T-helper 2 cell treated with Interferon-gamma antibody and Interleukin-4, amounts not matched to agents 100 ng/mL and 5 ng/mL, for 36 hours (primary cell): ENCODE data around the gene MIB2. TPM values are rescaled to one million over a fixed set of nuclear protein-coding genes. Genes with fewer than 3 reads are reported as not detected.

Source experiments
- intact Hi-C: fragments of 100-400 bp; cut with micrococcal nuclease; formaldehyde crosslinking; loops from one replicate; pipeline ENCODE4 v1.15.1; 2023
- total RNA-seq: library from RNA; stranded (reverse); gene quantifications from 2 replicates; pipeline ENCODE4 v1.2.3, GENCODE V29; 2022

Gene MIB2
- total RNA-seq, 1 donor from 2014 or later = 31.4 TPM

DNA sequence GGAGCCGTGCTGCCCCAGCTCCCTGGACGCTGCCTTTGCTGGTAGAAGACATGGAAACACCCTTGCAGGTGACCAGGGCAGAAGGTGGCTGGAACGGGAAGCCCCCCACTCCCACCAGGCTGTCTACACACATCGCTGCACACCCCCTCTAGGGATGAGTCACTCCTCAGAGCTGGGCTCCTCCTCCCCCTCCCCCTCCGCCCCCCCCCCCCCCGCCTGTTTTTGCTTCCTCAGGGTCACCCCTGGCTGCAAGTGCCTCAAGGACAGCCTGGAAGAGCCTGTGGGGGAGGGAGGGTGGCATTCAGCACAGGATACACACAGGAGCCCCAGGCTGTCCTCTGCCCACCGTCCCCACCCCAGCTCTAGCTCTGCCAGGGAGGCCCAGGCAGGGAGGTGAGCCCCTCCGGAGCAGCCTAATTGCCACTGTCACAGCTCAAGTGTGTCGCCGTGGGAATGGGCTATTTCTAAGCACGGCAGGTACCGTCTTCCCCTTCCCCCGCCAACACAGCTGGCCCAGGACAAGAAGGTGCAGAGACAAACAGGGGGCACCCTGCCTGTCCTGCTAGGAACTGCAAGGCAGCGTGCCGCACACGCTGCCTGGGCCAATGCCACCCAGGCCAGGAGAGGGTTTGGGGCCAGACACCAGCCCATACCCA lies 17.9 kb upstream of the MIB2 start:
- intact Hi-C loops = no loop called here

DNA sequence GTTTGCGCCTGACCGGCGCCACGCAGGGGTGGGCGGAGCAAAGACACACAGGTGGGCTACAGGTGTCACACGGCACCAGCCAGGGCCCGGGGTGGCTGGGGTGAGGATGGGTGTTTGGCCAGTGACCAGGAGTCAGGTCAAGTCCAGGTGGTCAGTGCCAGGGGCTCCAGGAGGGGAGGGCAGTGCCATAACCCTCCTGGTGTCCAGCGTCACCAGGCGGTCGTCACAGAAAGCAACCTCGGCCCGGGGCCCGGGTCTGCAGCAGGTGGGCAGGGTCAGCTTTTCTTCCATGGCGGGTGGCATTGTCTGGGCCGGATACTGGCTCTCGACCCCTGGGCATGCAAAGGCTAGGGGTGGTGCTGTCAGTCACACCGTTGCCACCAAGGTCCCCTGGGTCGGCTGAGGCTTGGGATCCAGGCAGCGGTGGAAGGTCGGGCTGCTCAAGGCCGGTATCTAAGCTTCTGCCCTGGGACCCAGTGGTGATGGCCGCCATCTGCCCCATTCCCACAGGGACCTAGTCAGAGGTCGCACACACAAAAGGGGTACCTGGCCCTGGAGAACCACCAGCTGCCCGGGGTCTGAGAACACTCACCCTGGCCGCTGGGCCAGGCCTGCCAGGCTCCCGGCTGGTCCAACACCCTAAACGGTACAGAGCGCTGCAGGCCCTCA lies 17.1 kb upstream of the MIB2 start:
- intact Hi-C loops = no loop called here

DNA sequence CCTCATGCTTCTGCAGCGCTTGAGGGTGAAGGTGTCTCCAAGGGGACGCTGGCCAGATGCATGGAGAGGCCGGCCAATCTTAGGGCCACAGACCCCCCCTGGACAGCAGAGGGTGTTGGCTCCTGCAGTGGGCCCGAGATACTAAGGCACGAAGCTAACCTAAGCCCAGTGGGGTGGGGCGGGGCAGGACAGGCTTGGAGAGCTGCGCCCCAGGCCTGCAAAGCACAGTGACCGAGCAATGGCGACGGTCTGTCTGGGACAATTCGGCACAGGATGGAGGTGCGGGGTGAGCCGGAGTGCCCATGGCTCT lies 16.6 kb upstream of the MIB2 start:
- intact Hi-C loops = no loop called here

DNA sequence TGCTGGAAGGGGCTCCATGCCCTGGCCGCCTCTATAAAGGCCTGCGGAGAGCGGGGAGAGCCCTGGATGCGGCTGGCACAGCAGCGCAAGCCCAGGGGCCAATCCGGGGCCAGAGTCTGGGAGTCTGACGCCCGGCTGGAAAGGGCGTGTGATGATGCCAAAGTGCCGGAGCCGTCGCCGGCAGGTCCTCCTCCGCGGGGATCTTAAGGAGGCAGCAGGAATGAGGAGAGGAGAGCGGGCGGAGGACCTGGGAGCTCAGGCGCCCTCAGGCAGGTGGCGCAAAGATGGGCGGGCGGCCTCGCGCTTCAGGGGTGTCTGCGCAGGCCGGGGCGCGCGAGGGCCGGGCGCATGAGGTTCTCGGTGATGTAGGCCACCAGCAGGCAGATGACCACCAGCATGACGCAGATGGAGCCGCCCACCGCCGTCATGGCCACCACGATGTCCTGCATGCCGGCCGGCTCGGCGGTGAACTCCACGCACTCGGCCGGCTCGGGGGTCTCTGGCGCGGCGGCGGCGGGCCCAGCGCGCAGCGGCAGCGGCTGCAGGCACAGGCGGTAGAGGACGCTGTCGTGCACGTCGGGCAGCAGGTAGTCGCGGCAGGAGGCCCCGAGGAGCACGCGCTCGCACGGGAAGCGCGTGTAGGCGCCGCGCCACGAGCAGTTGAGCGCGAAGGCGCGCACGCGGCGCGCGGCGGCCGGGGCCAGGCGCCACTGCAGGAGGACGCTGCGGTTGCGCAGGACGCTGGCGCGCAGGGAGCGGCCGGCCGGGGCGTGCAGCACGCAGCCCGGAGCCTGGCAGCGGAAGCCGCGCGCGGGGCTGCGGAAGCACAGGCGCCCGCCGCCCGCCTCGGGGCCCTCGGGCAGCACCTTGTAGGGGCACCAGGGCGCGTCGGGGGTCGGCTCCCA lies 16.0 kb upstream of the MIB2 start:
- intact Hi-C loops = no loop called here

DNA sequence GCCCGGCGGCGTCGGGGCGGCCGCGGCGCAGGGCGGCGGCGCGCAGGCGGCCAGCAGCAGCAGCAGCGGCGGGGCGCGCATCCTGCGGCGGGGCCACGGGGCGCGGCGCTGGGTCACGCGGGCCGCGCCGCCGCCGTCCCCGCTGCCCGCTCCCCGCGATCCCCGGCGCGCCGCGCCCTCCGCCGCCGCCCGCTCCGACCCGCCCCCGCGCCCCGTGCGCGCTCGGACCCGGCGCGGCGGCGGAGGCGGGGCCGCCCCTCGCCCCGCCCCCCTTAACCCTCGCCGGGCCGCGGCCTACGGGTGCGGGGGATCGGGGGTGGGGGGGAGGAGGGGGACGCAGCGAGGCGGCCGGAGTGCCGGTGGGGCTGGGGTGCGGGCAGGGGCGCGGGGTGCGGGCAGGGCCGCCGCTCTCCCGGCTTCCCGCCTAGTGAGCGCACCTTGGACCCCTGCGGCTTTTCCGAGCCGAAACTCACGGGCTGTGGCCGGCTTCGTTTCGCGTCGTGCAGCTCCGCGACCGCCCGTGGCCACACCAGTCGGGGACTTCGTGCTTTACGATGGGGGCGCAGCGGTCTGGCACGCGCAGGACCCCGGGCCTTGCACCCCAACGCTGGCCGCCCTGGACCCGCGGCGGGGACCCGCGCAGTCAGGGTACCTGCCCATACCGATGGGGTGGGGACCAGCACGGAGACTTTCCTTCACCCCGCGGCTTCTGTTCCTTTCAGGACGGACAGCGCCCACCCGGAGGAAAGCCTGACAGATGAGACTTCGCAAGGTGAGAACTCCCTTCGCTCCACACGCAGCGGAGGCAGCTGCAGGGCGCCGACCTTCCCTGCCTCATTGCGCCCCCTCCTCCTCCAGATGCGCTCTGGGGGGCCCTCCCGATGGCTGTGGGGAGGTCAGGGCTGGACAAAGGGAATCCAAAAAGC lies 15.1 kb upstream of the MIB2 start, which contains the start of gene FNDC10:
Gene FNDC10 (minus strand): TSS at position 201 of the 926 bp plus-strand sequence. CDS start 120 bp downstream, at position 81.
- intact Hi-C loops = no loop called here

DNA sequence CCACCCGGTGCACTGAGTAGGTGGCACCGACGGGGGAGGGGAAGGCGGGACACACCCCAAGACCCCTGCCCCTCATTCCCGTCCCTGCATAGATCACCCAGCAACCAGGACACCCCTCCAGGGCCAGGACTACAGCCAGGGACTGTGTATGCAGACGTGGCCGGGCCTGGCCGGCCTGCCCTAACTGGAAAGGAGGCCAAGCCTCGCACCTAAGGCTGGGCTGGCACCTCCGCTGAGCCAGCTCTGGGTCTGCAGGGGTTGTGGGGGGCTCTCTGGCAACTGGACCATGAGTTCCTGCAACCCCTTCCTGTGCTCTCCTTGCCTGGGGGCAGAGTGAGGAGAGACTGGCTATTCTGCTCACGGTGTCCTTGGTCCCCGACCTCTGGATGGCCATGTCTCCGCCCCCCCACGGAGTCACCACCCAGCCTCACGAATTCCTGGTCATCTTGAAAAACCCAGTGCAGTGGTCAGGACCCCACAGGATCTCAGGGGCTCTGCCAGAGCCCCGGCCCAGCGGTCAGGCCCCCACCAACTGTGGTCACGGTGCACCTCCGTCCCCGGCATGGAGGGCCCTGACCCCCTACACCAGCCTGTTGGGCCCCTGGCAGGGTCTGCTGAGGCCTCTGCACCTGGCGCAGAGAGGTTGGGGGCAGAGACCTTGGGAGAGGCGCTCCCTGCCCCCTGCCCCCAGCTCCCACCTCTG lies 14.3 kb upstream of the MIB2 start:
- intact Hi-C loops = no loop called here

DNA sequence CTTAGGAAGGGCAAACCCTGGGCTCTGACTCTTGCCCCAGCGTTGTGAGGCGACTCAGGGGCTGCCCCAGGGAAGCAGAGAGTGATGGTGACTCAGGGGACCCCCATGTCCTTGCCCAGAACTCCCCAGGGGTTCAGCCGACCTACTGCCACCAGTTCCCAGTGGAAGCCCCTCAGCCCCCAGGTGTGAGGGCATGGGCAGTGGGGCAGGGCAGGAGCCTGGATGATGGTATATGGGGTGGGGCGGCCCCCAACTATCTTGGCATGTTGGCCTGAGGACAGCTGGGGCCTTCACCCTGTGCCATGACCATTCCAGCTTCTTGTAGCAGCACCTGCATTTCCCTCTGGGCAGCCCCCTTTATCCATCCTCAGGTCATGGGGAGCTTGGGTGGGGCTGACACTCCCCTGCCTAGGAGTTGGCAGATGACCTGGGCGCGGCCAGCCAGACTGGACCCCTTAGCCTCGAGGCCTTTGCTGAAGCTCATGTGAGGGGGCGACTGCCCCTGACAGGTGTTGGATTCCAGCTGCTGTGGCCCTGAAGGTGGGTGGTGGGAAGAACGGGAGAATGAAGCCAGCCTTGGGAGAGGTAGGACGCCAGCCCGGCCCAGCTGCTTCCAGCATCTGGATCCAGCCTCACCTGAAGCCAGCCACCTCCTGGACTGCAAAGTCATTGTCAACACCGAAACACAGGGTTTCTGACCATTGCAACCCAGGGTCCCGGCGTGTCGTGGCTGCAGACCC lies 13.6 kb upstream of the MIB2 start:
- intact Hi-C loops = no loop called here

DNA sequence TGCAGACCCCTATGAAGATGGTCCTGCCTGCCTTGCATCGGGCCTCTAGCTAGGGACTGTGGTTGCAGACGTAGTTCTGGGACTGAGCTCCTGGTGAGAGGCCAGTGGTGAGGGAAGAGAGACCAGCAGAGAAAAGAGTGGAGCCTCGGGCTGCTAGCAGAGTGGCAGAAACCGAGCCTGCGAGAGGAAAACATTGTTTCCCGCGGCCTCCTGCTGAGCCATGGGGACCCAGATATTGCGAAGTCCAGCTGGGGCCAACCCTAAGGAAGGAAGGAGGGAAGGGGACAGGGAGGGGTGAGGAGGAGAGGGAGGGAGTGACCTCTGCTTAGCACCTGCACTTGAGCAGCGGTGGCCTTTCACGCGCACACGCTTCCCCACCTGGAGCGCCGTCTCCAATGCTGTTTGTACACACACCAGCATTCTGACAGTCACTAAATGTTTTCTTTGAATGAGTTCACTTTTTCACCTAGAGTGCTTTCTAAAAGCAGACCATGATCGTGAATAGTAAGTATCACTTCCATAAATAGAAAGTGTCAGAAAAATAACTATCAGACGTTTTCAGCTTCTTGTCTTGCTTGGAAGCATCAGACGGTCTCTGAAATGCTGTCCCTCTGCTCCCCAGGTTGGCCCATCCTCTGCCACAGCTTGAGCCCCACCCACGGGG lies 12.9 kb upstream of the MIB2 start:
- intact Hi-C loops = no loop called here

DNA sequence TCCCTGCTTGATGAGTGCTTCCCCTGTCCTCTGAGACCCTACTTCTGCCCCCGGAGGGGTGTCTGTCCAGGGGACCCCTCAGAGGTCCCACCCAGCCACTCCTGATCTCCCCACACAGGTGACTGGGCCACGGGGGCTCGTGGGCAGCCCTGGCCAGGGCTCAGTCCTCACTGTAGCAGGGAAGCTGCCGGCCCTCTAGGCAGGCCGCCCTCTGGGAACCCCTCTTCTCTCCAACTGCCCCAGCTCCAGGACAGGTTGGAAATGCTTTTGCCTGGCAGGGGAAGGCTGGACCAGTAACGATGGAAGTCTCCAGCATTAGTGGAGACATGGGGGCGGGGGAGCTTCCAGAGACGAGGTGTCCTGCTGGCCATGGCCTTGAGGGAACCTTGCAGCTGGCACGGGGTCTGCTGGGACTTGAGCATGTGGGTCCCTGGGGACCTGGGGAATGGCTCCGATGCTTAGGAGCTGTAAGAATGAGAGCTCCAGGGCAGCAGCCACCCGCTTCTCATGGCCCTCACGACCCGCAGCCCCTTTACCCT lies 12.3 kb upstream of the MIB2 start:
- intact Hi-C loops = no loop called here

DNA sequence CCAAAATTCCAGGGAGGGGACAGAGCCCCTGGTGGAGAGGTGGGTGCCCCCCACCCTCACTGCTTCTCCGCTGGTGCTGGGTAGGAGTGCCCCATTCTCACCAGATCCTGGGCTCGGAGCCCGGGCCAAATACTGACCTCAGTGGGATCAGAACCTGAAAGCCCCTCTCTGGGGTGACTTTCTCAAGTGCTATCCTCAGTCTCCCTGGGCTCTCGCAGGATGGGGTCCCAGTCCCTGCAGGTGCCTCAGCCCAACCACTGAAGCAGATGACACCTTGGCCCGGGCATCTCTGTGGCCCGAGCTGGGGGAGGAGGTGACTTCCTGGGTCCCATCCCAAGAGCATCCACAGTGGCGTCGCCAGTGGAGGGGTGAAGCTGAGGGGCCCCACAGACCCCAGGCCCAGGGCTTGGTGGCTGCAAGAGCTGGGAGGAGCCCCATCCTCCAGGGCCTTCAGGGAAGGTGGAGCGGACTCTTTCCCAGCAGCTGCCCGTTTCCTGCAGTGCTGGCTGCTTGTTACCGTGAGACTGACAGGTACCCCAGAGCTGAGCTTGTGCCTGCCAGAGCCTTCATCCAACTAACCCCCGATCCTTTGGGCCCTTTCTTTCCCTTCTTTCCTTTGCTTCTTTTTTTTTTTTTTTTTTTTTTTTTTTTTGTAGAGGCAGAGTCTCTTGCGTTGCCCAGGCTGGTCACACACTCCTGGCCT lies 11.5 kb upstream of the MIB2 start:
- intact Hi-C loops = no loop called here

DNA sequence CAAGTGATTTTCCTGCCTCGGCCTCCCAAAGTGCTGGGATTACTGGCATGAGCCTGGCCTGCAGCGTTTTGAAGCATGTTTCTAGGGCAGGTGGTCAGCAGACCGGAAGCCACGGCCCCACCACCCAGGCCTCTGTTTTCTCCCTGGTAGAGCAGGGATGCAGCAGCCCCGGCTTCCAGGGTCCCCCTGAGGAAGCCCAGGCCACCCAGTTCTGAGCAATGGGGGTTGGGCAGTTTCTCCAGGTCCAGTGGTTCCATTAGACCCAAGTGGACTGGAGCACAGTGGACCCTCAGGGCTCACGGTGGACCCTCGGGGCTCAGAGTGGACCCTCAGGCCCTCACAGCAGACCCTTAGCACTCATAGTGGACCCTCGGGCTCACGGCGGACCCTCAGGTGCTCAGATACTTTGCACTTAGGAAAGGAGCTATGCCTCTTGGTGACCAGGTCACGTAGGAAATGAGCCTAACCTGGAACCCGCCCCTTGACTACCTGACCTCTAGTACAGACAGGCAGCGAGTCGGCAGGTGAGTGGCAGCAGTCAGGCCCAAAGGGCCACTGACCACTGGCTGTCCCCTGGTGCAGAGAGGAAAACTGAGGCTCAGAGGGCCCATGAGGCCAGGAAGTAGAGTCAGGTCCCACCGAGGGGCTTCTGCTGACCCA lies 10.8 kb upstream of the MIB2 start:
- intact Hi-C loops = no loop called here

DNA sequence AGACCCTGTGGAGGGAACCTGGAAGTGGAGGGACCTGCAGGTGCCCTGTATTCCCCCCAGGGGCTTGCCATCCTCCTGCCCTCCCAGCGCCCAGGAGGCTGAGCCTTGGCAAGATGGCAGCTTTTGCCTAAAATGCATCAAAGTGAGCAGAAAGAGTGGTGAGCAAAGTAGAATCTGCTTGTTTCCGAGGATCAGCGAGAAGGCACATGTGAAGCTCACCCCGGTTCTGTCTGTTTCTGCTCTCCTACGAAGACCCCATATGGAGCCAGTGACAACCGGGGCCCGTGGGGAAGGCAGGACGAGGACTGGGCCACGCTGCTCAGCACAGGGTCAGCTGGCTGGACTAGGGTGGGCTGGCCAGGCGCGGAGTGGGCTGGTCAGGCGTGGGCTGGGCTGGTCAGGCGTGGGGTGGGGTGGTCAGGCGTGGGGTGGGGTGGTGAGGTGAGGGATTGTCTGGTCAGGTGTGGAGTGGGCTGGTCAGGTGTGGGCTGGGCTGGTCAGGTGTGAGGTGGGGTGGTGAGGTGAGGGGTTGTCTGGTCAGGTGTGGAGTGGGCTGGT lies 10.2 kb upstream of the MIB2 start:
- intact Hi-C loops = no loop called here

DNA sequence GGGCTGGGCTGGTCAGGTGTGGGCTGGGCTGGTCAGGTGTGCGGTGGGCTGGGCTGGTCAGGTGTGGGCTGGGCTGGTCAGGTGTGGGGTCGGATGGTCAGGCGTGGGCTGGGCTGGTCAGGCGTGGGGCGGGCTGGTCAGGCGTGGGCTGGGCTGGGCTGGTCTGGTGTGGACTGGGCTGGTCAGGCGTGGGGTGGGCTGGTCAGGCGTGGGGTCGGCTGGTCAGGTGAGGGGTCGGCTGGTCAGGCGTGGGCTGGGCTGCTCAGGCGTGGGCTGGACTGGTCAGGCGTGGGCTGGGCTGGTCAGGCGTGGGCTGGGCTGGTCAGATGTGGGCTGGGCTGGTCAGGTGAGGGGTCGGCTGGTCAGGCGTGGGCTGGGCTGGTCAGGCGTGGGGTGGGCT lies 9.6 kb upstream of the MIB2 start:
- intact Hi-C loops = no loop called here

DNA sequence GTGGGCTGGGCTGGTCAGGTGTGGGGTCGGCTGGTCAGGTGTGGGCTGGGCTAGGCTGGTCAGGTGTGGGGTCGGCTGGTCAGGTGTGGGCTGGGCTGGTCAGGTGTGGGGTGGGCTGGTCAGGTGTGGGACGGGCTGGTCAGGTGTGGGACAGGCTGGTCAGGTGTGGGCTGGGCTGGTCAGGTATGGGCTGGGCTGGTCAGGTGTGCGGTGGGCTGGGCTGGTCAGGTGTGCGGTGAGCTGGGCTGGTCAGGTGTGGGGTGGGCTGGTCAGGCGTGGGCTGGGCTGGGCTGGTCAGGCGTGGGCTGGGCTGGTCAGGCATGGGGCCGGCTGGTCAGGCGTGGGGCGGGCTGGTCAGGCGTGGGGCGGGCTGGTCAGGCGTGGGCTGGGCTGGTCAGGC lies 9.1 kb upstream of the MIB2 start:
- intact Hi-C loops = no loop called here

DNA sequence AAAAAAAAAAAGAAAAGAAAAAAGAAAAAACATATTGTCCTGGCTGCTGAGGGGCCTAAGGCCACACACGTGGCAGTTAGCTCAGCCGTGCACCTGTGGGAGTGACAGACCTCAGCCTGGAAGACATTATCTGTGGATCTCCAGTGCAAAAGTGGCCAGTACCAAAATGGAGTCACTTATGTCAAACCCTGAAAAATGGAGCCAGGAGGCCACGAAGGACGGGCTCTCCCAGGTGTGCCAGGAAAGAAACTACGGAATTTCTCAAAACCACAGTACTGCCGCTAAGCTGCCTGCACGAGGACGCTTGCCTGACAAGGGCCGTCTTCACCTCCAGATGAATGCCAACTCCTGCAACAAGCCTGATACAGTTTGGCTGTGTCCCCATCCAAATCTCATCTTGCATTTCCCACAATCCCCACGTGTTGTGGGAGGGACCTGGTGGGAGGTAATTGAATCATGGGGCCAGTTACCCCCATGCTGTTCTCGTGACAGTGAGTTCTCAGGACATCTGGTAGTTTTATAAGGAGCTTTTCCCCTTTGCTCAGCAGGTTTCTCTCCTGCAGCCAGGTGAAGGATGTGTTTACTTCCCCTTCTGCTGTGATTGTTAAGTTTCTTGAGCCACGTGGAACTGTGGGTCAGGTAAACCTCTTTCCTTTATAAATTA lies 5.3 kb upstream of the MIB2 start:
- intact Hi-C loops = no loop called here

DNA sequence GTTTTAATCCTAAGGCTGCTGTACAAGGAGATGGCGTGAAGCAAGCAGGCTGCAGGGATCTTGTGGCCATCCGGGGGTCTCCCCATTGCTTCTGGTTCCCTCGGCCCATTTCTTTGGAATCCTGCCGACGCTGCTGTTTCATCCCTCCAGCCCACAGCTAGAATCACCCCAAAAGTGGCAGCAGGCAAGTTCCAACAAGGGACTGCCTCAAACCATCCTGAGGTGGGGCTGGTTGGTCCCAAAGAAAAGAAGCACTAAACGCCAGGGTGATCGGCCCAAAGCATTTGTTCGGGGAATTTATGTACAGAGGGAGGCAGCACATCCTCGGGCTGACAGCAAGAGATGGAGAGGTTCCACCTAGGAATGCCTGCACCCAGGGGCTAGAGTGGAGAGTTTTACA lies 4.5 kb upstream of the MIB2 start:
- intact Hi-C loops = no loop called here

DNA sequence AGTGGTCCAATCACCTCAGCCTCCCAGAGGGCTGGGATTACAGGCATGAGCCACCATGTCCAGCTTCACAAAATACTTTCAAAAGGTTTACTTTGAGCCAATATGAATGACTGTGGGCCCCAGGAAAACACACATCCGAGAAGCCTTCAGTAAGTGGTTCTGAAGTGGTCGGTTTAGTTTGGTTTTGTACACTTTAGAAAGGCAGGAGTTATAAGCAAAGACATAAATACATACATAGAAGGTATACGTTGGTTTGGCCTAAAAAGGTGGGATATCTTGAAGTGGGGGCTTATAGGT lies 3.2 kb upstream of the MIB2 start:
- intact Hi-C loops = no loop called here
